SK-N-MC (cell line): ENCODE results near the gene RANBP3.

Source experiments
- EZH2 ChIP-seq: fragments of 200-600 bp; sonication (generic); IDR thresholded peaks from one replicate; pipeline ENCODE4 v1.6.1; 2017; ENCODE audit warnings: antibody characterized with exemption
- FOXP2 ChIP-seq: optimal IDR thresholded peaks from 2 replicates; pipeline ENCODE3; 2011; ENCODE audit warnings: mild to moderate bottlenecking, moderate library complexity; ENCODE audit not compliant: insufficient read depth; ENCODE audit errors: extremely low read length, control extremely low read depth
- POLR2AphosphoS5 ChIP-seq: IDR thresholded peaks from 2 replicates; pipeline ENCODE4 v1.6.1; 2012; ENCODE audit warnings: mild to moderate bottlenecking, low read depth, low read length, borderline replicate concordance

DNA sequence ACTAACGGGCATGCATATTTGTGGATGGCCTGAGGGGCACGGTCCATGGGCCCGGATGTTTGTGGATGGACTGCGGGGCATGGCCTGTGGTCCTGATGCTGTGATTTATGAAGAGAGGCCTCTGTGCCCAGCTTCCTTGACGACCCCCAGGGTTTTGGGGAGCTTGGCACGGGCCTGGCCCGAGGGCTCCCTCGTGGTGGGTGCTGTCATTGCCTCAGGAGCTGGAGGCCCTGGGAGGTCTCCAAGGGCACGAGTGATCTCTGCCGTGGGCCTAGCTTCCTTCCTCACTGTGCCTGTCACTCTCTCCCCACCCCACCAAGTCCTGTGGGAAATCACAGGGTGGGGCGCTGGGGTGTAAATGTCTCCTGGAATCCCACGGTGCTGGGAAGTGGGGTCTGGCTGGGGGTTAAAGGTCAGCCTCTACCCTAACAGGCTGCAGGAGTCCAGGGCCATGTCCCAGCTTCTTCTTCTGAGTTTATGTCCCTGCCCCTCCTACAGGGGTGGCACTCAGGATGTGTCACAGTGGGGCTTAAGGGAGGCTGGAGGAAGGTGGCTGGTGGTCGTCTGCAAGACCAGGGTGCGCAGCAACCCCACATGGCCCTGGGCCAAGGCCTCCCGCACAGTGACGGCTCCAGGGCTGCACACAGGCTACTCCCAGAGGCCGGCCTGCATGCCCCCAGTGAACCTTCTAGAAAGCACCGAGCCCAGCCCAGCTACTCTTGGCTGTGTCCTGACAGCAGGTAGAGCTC is 27.6 kb upstream of the RANBP3 start:
- TF ChIP-seq EZH2 (no peak), POLR2AphosphoS5 (no peak), FOXP2 (no peak)
